ENCODE results near the gene SMIM38.

DNA sequence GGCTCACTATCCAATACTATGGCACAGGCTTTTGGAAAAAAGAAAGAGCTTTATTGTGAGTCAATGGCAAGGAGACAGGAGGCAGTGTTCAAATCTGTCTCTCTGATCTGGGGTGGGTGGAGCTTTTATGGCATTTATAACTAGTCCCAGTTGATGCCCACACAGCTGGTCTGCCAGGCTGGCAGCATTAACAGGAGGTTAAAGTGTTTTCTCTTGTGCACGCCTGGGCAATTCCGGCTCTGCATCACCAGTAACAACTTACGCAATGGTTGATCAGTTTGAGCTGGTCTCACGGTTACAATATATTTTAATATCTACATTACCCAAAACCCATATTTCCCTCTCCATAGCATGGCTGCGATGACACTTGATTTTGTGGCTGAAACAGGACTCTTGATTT lies 15.1 kb upstream of the SMIM38 start:
- TF ChIP-seq GATA2 (IDR thresholded peaks at IDR 0.05; ENCODE audit: low read depth, low read length) (no peak), GATA3 (IDR thresholded peaks at IDR 0.05; ENCODE audit: low read depth, low read length) (no peak)
